ENCODE measurements around the gene INPP5D.

DNA sequence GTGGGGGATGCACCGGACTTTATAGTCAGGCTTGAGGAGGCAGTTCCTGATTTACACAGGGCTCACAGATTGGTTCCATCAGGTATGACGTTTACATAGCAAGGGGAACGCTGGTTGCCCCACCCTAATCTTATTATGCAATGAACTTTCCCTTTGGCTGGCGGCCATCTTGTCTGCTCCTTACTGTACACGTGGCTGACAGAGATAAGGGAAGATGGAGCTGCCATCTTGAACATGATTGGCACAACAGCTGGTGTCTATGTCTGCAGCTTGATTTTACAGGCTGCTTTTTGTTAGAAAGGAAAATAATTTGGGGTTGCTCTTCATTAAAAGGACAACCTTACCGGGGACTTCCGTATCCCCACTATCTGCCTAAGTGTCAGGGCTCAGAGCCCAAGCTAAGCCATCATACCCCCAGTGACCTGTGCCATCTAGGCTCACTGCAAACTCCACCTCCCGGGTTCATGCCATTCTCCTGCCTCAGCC is 157.8 kb downstream of the INPP5D start:
- TF ChIP-seq, protein P1, sequence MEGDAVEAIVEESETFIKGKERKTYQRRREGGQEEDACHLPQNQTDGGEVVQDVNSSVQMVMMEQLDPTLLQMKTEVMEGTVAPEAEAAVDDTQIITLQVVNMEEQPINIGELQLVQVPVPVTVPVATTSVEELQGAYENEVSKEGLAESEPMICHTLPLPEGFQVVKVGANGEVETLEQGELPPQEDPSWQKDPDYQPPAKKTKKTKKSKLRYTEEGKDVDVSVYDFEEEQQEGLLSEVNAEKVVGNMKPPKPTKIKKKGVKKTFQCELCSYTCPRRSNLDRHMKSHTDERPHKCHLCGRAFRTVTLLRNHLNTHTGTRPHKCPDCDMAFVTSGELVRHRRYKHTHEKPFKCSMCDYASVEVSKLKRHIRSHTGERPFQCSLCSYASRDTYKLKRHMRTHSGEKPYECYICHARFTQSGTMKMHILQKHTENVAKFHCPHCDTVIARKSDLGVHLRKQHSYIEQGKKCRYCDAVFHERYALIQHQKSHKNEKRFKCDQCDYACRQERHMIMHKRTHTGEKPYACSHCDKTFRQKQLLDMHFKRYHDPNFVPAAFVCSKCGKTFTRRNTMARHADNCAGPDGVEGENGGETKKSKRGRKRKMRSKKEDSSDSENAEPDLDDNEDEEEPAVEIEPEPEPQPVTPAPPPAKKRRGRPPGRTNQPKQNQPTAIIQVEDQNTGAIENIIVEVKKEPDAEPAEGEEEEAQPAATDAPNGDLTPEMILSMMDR (IDR thresholded peaks at IDR 0.05) = no peak
- TF ChIP-seq EZH2 (IDR thresholded peaks at IDR 0.05; ENCODE audit: borderline replicate concordance, insufficient read depth, low read depth, low read length, poor library complexity, severe bottlenecking) = no peak
